Measurements from ENCODE around the gene ZFP69B. TPM values are rescaled to one million over a fixed set of nuclear protein-coding genes. Genes with fewer than 3 reads are reported as not detected.

The ZFP69B gene
- total and polyA plus RNA-seq, 10 donors: 0.80 to 5.0 (median 2.3) TPM

Other genes starting within 250 kb of the ZFP69B start
- not detected for gene TMCO2, start 202.5 kb upstream of the ZFP69B start, total RNA-seq
- under 1 TPM in 2 of 3 donors, not detected in 1; 0.38 to 0.48 TPM for gene TMCO2, start 202.5 kb upstream of the ZFP69B start, polyA plus RNA-seq
- gene ZMPSTE24, start 192.2 kb upstream of the ZFP69B start, total RNA-seq: 10 to 100 TPM; 20.4 to 33.3 (median 25.2) TPM
- 10 to 100 TPM in 2 of 3 donors, 1 to 10 TPM in 1; 7.9 to 10.9 (median 10.6) TPM for gene ZMPSTE24, start 192.2 kb upstream of the ZFP69B start, polyA plus RNA-seq
- 10 to 100 TPM in 2 of 7 donors, 1 to 10 TPM in 5; 3.1 to 16.0 (median 6.2) TPM for gene COL9A2, start 133.2 kb upstream of the ZFP69B start, total RNA-seq
- 10 to 100 TPM in 2 of 3 donors, 1 to 10 TPM in 1; 9.1 to 17.8 (median 10.1) TPM for gene COL9A2, start 133.2 kb upstream of the ZFP69B start, polyA plus RNA-seq
- gene SMAP2, start 76.7 kb upstream of the ZFP69B start, total RNA-seq: 100 to 1,000 TPM; 120 to 435 (median 252) TPM
- gene SMAP2, start 76.7 kb upstream of the ZFP69B start, polyA plus RNA-seq: 100 to 1,000 TPM; 135 to 196 (median 148) TPM
- gene ZFP69, start 26.8 kb downstream of the ZFP69B start, total RNA-seq: 1 to 10 TPM; 2.6 to 6.6 (median 3.8) TPM
- 1 to 10 TPM; 4.2 to 5.0 (median 4.4) TPM for gene ZFP69, start 26.8 kb downstream of the ZFP69B start, polyA plus RNA-seq
- gene EXO5, start 58.3 kb downstream of the ZFP69B start, total RNA-seq: 10 to 100 TPM in 3 of 7 donors, 1 to 10 TPM in 4; 7.2 to 13.5 (median 9.1) TPM
- 1 to 10 TPM; 6.2 to 8.0 (median 7.7) TPM for gene EXO5, start 58.3 kb downstream of the ZFP69B start, polyA plus RNA-seq
- 1 to 10 TPM; 4.5 to 8.5 (median 5.2) TPM for gene ZNF684, start 81.2 kb downstream of the ZFP69B start, total RNA-seq
- gene ZNF684, start 81.2 kb downstream of the ZFP69B start, polyA plus RNA-seq: 1 to 10 TPM; 3.4 to 4.2 (median 4.1) TPM
- gene RIMS3, start 215.2 kb downstream of the ZFP69B start, total RNA-seq: 1 to 10 TPM; 1.6 to 6.9 (median 3.3) TPM
- gene RIMS3, start 215.2 kb downstream of the ZFP69B start, polyA plus RNA-seq: 1 to 10 TPM in 1 of 3 donors, under 1 TPM in 2; 0.30 to 1.0 (median 0.44) TPM
- gene NFYC, start 241.2 kb downstream of the ZFP69B start, total RNA-seq: 10 to 100 TPM; 57.8 to 99.0 (median 72.4) TPM
- gene NFYC, start 241.2 kb downstream of the ZFP69B start, polyA plus RNA-seq: 10 to 100 TPM; 34.6 to 43.2 (median 39.5) TPM